SH-SY5Y (cell line): ENCODE results near the gene ZEB2.

Experiments used
- GATA2 ChIP-seq: IDR thresholded peaks from 2 replicates; pipeline ENCODE4 v1.6.1; 2011; ENCODE audit warnings: mild to moderate bottlenecking, low read depth, low read length
- GATA3 ChIP-seq: IDR thresholded peaks from 2 replicates; pipeline ENCODE4 v1.6.1; 2011; ENCODE audit warnings: low read depth, mild to moderate bottlenecking, low read length, moderate library complexity

DNA sequence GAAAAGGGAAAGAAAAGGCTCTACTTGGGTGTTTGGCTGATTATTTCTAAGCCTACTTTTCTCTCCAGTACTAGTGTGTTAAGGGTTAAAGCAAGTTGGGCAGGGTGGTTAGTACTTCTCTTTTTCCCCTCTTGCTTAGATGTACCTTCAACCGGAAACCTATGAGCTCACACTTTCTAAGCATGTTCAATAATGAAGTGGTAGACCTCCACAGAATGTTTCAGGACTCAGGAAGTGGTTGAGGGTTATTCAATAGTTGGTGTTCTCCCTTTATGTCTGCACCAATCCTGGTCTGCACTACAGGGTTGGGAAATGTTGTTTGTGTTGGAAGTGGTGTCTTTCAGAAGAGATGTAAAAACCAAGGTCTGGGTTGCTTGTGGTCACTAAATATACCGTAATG is 137.1 kb downstream of the ZEB2 start:
- TF ChIP-seq GATA2 (no peak), GATA3 (no peak)
